ENCODE data around the gene TMEM248. TPM values are rescaled to one million over a fixed set of nuclear protein-coding genes. Genes with fewer than 3 reads are reported as not detected.

Gene TMEM248
- total RNA-seq, 3 donors from 2014 or later, result 119 to 148 (median 120) TPM

DNA sequence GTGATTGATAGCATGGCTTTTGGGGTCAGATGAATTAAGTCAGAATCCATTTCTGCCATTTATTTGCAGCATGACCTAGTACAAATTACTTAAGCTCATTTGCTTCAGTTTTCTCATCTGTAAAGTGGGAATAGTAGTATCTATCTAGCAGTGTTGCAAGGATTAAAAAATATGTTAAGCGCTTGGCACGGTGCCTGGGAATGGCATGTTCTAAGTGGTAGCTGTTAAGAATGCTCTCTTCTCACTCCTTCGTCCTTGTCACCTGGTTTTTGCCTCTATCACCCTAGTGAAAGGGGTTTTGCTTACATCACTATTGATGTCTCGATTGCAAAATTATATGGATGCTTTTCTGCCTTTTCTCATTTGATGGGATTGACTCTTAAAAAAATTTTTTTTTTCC, 7.4 kb downstream of the TMEM248 start:
- Histone ChIP-seq H3K36me3 (no peaks in the 10 kb centered on the region), H3K4me1 (peaks cover 0 to 3% of the 10 kb centered on the region in 2 donors), H3K9me3 (no peaks in the 10 kb centered on the region), H3K4me3 (no peak overlapping the region), H3K27me3 (no peaks in the 10 kb centered on the region), H3K27ac (no peak overlapping the region)
- no peak for DNase-seq (ENCODE audit: low spot score in 2 of 2)
- intact Hi-C loops (cut with DNase I; ENCODE audit: low total_unique reads), result no loop called here
- TF ChIP-seq, protein P1, sequence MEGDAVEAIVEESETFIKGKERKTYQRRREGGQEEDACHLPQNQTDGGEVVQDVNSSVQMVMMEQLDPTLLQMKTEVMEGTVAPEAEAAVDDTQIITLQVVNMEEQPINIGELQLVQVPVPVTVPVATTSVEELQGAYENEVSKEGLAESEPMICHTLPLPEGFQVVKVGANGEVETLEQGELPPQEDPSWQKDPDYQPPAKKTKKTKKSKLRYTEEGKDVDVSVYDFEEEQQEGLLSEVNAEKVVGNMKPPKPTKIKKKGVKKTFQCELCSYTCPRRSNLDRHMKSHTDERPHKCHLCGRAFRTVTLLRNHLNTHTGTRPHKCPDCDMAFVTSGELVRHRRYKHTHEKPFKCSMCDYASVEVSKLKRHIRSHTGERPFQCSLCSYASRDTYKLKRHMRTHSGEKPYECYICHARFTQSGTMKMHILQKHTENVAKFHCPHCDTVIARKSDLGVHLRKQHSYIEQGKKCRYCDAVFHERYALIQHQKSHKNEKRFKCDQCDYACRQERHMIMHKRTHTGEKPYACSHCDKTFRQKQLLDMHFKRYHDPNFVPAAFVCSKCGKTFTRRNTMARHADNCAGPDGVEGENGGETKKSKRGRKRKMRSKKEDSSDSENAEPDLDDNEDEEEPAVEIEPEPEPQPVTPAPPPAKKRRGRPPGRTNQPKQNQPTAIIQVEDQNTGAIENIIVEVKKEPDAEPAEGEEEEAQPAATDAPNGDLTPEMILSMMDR (IDR thresholded peaks at IDR 0.05), result no peak
- TF ChIP-seq POLR2A (IDR thresholded peaks at IDR 0.05) (no peak), POLR2AphosphoS5 (IDR thresholded peaks at IDR 0.05) (no peak)

DNA sequence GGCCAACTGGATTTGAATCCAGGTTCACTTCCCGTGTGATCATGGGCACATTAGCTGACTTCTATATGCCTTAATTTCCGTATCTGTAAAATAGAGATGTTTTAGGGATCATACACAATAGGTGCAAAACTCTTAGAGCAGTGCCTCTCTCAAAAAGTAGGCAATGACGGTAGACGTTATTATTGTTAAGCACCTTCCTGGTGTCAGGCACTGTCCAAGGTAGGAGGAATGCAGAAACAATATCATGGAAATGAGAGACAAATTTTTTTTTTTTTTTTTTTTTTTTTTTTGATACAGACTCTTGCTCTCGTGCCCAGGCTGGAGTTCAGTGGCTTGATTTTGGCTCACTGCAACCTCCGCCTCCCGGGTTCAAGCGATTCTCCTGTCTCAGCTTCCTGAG, 8.1 kb downstream of the TMEM248 start:
- Histone ChIP-seq H3K4me1 (no peaks in the 10 kb centered on the region), H3K9me3 (no peaks in the 10 kb centered on the region), H3K36me3 (no peaks in the 10 kb centered on the region), H3K27me3 (no peaks in the 10 kb centered on the region), H3K27ac (no peak overlapping the region), H3K4me3 (no peak overlapping the region)
- TF ChIP-seq POLR2AphosphoS5 (IDR thresholded peaks at IDR 0.05) (no peak), POLR2A (IDR thresholded peaks at IDR 0.05) (no peak)
- TF ChIP-seq, protein P1 (IDR thresholded peaks at IDR 0.05), result no peak
- intact Hi-C loops (cut with DNase I; ENCODE audit: low total_unique reads), result no loop called here
- DNase-seq (ENCODE audit: low spot score in 2 of 2), result no peak

DNA sequence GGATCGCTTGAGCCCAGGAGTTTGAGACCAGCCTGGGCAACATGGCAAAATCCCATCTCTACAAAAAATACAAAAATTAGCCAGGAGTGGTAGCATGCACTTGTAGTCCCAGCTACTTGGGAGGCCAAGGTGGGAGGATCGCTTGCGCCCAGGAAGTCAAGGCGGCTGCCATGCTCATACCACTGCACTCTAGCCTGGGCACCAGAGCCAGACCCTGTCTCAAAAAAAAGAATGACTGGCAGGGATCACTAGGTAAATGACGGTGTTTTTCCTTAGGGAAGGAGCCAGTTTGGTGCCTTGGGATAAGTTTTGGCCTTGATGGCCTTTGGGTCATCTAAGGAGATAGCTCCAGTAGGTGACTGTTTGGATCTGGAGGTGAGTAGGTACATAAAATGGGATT, 8.9 kb downstream of the TMEM248 start:
- Histone ChIP-seq H3K4me3 (no peak overlapping the region), H3K27ac (no peak overlapping the region), H3K27me3 (no peaks in the 10 kb centered on the region), H3K9me3 (no peaks in the 10 kb centered on the region), H3K4me1 (no peaks in the 10 kb centered on the region), H3K36me3 (no peaks in the 10 kb centered on the region)
- intact Hi-C loops (cut with DNase I; ENCODE audit: low total_unique reads), result no loop called here
- TF ChIP-seq POLR2A (IDR thresholded peaks at IDR 0.05) (no peak), POLR2AphosphoS5 (IDR thresholded peaks at IDR 0.05) (no peak)
- TF ChIP-seq, protein P1 (IDR thresholded peaks at IDR 0.05), result no peak
- DNase-seq (ENCODE audit: low spot score in 2 of 2), result no peak

DNA sequence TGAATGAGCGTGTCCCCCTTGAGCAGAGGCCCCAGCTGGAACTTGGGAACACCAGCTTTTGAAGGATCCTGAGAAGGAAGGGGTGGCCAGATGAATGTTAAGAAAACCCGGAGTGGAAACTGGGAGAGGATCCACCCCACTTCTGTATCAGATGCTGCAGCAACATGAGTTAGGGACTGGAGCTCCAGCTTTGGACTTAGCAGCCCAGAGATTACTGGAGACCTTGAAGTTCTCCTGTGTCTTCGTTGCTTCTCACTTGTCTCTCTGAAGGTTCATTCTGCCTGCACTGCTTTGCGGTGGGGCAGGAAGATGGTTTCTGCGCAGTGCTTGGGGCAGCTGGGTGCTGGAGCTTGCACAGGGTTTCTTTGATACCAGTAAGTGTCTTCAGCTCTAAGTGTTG, 9.3 kb downstream of the TMEM248 start:
- H3K4me3 ChIP-seq, result no peak overlapping the region
- no peak for DNase-seq (ENCODE audit: low spot score in 2 of 2)
- intact Hi-C loops (cut with DNase I; ENCODE audit: low total_unique reads), result no loop called here
- no peaks in the 10 kb centered on the region for H3K27me3 ChIP-seq
- no peak overlapping the region for H3K27ac ChIP-seq
- H3K36me3 ChIP-seq, result no peaks in the 10 kb centered on the region
- H3K4me1 ChIP-seq, result no peaks in the 10 kb centered on the region
- TF ChIP-seq POLR2A (IDR thresholded peaks at IDR 0.05), result no peak
- TF ChIP-seq POLR2AphosphoS5 (IDR thresholded peaks at IDR 0.05), result no peak
- TF ChIP-seq, protein P1 (IDR thresholded peaks at IDR 0.05), result no peak
- H3K9me3 ChIP-seq, result no peaks in the 10 kb centered on the region

DNA sequence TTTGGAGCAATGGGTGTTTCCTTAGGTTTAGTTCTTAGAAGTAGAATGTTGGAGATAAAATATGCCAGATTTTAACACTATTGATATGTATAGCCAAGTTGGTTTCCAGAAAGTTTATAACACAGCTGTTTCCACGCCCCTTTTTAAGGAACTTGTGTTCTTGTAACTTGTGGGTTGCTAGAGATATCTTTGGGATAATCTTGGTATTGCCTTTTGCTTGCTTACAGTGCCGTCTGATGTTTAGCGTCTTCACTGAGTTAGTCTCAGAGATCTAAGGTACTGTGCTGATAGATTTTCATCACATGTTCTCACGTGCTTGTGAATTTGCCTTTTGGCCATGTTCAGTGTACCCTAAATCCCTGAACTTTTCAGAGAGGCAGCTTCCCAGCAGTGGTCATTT, 12.4 kb downstream of the TMEM248 start:
- Histone ChIP-seq H3K36me3 (no peaks in the 10 kb centered on the region), H3K4me3 (no peak overlapping the region), H3K27ac (no peak overlapping the region), H3K27me3 (no peaks in the 10 kb centered on the region), H3K9me3 (no peaks in the 10 kb centered on the region), H3K4me1 (no peaks in the 10 kb centered on the region)
- intact Hi-C loops (cut with DNase I; ENCODE audit: low total_unique reads), result no loop called here
- DNase-seq (ENCODE audit: low spot score in 2 of 2), result no peak
- TF ChIP-seq, protein P1 (IDR thresholded peaks at IDR 0.05), result no peak
- TF ChIP-seq POLR2A (IDR thresholded peaks at IDR 0.05) (no peak), POLR2AphosphoS5 (IDR thresholded peaks at IDR 0.05) (no peak)
